ENCODE results near the gene ARID4B. TPM values are rescaled to one million over a fixed set of nuclear protein-coding genes. Genes with fewer than 3 reads are reported as not detected.

ARID4B gene
- total RNA-seq, 4 donors from 2014 or later: 26.7 to 49.2 (median 39.1) TPM

DNA sequence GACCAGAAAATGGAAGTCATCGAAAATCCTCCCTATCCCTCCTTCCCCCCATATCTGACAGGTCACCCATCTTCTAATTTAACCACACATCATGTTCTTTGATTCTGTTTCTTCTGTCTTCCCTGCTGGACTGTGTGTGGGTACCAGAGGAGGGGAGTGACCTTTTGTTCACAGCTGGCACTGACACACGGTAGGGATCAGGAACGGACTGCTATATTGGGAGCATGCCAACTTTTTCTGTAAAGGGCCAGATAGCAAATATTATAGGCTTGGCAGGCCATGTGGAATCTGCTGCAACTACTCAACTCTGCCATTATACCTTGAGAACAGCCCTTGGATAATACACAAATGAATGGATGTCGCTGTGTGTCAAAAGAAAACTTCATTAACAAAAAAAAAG lies 191.9 kb downstream of the ARID4B start:
- no peak overlapping the region for H3K27ac ChIP-seq
- H3K27me3 ChIP-seq: no peaks in the 10 kb centered on the region
- no peak for TF ChIP-seq POLR2A (IDR thresholded peaks at IDR 0.05)
- H3K4me3 ChIP-seq: no peak overlapping the region
- H3K36me3 ChIP-seq: peaks cover 0 to 98% of the 10 kb centered on the region in 2 donors
- ATAC-seq: no peak
- H3K9me3 ChIP-seq: no peaks in the 10 kb centered on the region
- WGBS, 2 donors (ENCODE audit: low coverage in 1 of 2): 50 to 52% methylated on average over 4 of the region's 4 CpGs
- H3K4me1 ChIP-seq: no peaks in the 10 kb centered on the region

DNA sequence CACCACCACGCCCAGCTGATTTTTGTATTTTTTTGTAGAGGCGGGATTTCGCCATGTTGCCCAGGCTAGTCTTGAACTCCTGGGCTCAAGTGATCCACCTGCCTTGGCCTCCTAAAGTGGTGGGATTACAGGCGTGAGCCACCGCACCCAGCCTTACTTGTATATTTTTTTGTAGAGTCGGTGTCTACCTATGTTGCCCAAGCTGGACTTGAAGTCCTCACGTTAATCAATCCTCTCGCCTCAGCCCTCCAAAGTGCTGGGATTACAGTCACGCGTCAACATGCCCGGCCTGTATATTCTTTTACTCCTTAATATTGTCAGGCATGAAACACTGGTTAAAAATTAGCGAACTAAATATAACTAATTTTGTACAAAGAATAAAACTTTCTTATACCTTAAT lies 193.8 kb downstream of the ARID4B start:
- Histone ChIP-seq H3K4me1 (peaks cover 0 to 5% (median 0%) of the 10 kb centered on the region in 3 donors), H3K36me3 (peaks cover 0 to 83% of the 10 kb centered on the region in 2 donors), H3K27me3 (no peaks in the 10 kb centered on the region), H3K27ac (no peak overlapping the region), H3K4me3 (no peak overlapping the region), H3K9me3 (no peaks in the 10 kb centered on the region)
- WGBS, 2 donors (ENCODE audit: low coverage in 1 of 2): 92 to 96% methylated on average over 10 to 12 of the region's 12 CpGs
- TF ChIP-seq POLR2AphosphoS5 (IDR thresholded peaks at IDR 0.05) (no peak), POLR2A (IDR thresholded peaks at IDR 0.05) (no peak), EP300 (IDR thresholded peaks at IDR 0.05) (no peak)
- TF ChIP-seq, protein P1, sequence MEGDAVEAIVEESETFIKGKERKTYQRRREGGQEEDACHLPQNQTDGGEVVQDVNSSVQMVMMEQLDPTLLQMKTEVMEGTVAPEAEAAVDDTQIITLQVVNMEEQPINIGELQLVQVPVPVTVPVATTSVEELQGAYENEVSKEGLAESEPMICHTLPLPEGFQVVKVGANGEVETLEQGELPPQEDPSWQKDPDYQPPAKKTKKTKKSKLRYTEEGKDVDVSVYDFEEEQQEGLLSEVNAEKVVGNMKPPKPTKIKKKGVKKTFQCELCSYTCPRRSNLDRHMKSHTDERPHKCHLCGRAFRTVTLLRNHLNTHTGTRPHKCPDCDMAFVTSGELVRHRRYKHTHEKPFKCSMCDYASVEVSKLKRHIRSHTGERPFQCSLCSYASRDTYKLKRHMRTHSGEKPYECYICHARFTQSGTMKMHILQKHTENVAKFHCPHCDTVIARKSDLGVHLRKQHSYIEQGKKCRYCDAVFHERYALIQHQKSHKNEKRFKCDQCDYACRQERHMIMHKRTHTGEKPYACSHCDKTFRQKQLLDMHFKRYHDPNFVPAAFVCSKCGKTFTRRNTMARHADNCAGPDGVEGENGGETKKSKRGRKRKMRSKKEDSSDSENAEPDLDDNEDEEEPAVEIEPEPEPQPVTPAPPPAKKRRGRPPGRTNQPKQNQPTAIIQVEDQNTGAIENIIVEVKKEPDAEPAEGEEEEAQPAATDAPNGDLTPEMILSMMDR (IDR thresholded peaks at IDR 0.05): no peak
- no peak for ATAC-seq

DNA sequence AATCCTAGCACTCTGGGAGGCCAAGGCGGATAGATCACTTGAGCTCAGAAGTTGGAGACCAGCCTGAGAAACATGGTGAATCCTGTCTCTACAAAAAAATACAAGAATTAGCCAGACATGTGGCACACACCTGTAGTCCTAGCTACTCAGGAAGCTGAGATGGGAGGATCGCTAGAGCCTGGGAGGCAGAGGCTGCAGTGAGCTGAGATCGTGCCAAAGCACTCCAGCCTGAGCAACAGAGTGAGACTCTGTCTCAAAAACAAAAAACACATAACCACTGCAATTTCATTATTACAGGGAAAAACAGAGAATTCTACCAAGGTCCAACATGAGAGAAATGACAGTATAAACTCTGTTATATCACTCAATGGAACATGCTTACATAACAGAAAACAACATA lies 194.9 kb downstream of the ARID4B start:
- ATAC-seq: no peak
- Histone ChIP-seq H3K27me3 (no peaks in the 10 kb centered on the region), H3K27ac (no peak overlapping the region), H3K4me3 (no peak overlapping the region), H3K4me1 (peaks cover 0 to 6% (median 0%) of the 10 kb centered on the region in 3 donors), H3K36me3 (peaks cover 0 to 74% of the 10 kb centered on the region in 2 donors), H3K9me3 (no peaks in the 10 kb centered on the region)
- TF ChIP-seq, protein P1 (IDR thresholded peaks at IDR 0.05): no peak
- TF ChIP-seq POLR2AphosphoS5 (IDR thresholded peaks at IDR 0.05) (no peak), POLR2A (IDR thresholded peaks at IDR 0.05) (no peak), EP300 (IDR thresholded peaks at IDR 0.05) (no peak)
- WGBS, 2 donors (ENCODE audit: low coverage in 1 of 2): 14 to 88% methylated on average over 1 to 3 of the region's 3 CpGs

DNA sequence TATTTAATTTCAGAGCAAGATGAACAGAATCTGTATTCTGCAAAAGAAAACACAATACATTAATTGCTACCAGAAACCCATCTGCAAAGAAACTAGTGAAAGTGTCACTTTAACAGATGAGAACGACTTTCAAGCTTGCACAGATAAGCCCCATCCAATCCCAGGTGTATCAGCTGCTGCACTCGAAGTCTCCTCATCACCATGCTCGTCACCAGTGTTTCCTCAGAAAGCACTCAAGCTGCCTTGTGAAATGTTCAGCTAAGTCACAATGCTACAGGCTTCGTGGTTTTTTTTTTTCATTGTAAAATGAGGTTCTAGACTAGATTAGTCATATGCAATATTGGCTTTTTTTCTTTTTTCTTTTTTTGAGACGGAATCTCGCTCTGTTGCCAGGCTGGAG lies 196.0 kb downstream of the ARID4B start:
- Histone ChIP-seq H3K27ac (no peak overlapping the region), H3K4me3 (no peak overlapping the region)

DNA sequence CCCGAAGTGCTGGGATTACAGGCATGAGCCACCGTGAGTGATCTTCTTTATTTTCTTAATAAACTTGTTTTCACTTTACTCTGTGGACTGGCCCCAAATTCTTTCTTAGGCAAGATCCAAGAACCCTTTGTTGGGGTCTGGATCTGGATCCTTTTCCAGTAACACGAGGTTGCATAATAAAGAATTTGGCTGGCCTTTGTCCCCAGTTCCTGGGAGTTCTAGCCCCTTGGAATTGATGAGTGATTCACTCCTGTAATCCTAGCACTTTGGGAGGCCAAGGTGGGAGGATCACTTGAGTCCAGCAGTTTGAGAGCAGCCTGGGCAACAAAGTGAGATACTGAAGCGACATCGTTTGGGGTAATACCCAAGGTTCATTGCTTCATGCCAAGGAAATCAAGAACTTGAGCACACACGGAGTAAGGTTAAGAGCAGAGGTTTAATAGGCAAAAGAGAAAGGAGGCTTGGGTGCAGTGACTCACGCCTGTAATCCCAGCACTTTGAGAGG lies 197.2 kb downstream of the ARID4B start:
- Histone ChIP-seq H3K4me1 (peaks cover 0 to 25% (median 11%) of the 10 kb centered on the region in 3 donors), H3K36me3 (peaks cover 0 to 60% of the 10 kb centered on the region in 2 donors), H3K4me3 (no peak overlapping the region), H3K27me3 (no peaks in the 10 kb centered on the region), H3K27ac (no peak overlapping the region), H3K9me3 (no peaks in the 10 kb centered on the region)
- WGBS, 2 donors (ENCODE audit: low coverage in 1 of 2): 84 to 86% methylated on average over 3 to 7 of the region's 7 CpGs
- TF ChIP-seq EP300 (IDR thresholded peaks at IDR 0.05) (no peak), POLR2A (IDR thresholded peaks at IDR 0.05) (no peak), POLR2AphosphoS5 (IDR thresholded peaks at IDR 0.05) (no peak)
- TF ChIP-seq, protein P1 (IDR thresholded peaks at IDR 0.05): no peak
- no peak for ATAC-seq

More for the DNA sequence above, 196.0 kb downstream of the ARID4B start:
- TF ChIP-seq POLR2AphosphoS5 (IDR thresholded peaks at IDR 0.05) (no peak), EP300 (IDR thresholded peaks at IDR 0.05) (no peak)
- no peak for ATAC-seq
- Histone ChIP-seq H3K4me1 (peaks cover 0 to 13% (median 2%) of the 10 kb centered on the region in 3 donors), H3K27me3 (no peaks in the 10 kb centered on the region), H3K36me3 (peaks cover 0 to 63% of the 10 kb centered on the region in 2 donors), H3K9me3 (no peaks in the 10 kb centered on the region)
- WGBS, 2 donors (ENCODE audit: low coverage in 1 of 2): 68 to 79% methylated on average over 6 of the region's 6 CpGs

Measured in gastroesophageal sphincter (tissue), 4 donors.